Esophagus (tissue), 2 donors: ENCODE measurements around the gene HYPK. TPM values are rescaled to one million over a fixed set of nuclear protein-coding genes. Genes with fewer than 3 reads are reported as not detected.

Experiments
- H3K27ac ChIP-seq, 2 donors: one replicate each; pipeline ENCODE4 v1.5.1; 2013; ENCODE audit warnings: low read depth in 2 of 2, mild to moderate bottlenecking in 2 of 2, inconsistent platforms in 1 of 2, low read length in 1 of 2, moderate library complexity in 1 of 2
- H3K27me3 ChIP-seq, 2 donors: one replicate each; pipeline ENCODE4 v1.6.1; 2013; ENCODE audit warnings: low read length in 2 of 2, control low read depth in 1 of 2, mild to moderate bottlenecking in 1 of 2; ENCODE audit not compliant: insufficient read depth in 2 of 2, control insufficient read depth in 1 of 2
- H3K36me3 ChIP-seq, 2 donors: one replicate each; pipeline ENCODE4 v1.6.1; 2013; ENCODE audit warnings: low read length in 1 of 2; ENCODE audit not compliant: control insufficient read depth in 2 of 2, insufficient read depth in 2 of 2
- H3K4me1 ChIP-seq, 2 donors: one replicate each; pipeline ENCODE4 v1.6.1; 2013; ENCODE audit warnings: low read length in 1 of 2; ENCODE audit not compliant: control insufficient read depth in 2 of 2, insufficient read depth in 2 of 2
- H3K4me3 ChIP-seq, 2 donors: one replicate each; pipeline ENCODE4 v1.5.1; 2013; ENCODE audit warnings: low read length in 2 of 2, mild to moderate bottlenecking in 2 of 2, low read depth in 1 of 2, moderate library complexity in 1 of 2
- H3K9me3 ChIP-seq, 2 donors: one replicate each; pipeline ENCODE4 v1.6.1; 2013; ENCODE audit warnings: mild to moderate bottlenecking in 2 of 2, low read depth in 1 of 2, low read length in 1 of 2, moderate library complexity in 1 of 2; ENCODE audit not compliant: control insufficient read depth in 2 of 2, insufficient read depth in 1 of 2
- WGBS, 2 donors: extraction: QIAGEN DNeasy Blood & Tissue Kit; methylation state at CpG; one replicate each; pipeline ENCODE4 v1.1.7; 2013; 5-methylcytosine and 5-hydroxymethylcytosine counted together
- polyA plus RNA-seq, 2 donors: library from polyadenylated mRNA; stranded (reverse); fragments of 200-250 nt; gene quantifications; one replicate each; pipeline ENCODE4 v1.2.3, GENCODE V29; 2013
- donor health status: healthy with polysubstance abuse.
- donor health status: Bipolar disorder and iron deficiency.

Gene HYPK
- 10 to 100 TPM in 1 of 2 donors, 1 to 10 TPM in 1; 5.3 to 25.4 TPM for polyA plus RNA-seq

GRCh38 chr15:43800286-43801141 is at the start of gene HYPK:
Gene HYPK, plus strand, starts transcription at chr15:43800599. Its CDS starts 24 bp downstream, at chr15:43800623.
- H3K36me3 ChIP-seq = peaks cover 6 to 7% of the 10 kb centered on the region in 2 donors

GRCh38 chr15:43751885-43752284 is 48.5 kb upstream of the HYPK start:
- H3K36me3 ChIP-seq = no peaks in the 10 kb centered on the region
- H3K27me3 ChIP-seq = no peaks in the 10 kb centered on the region
- H3K9me3 ChIP-seq = no peaks in the 10 kb centered on the region
- H3K4me3 ChIP-seq = no peak overlapping the region
- H3K4me1 ChIP-seq = peaks cover 0 to 3% of the 10 kb centered on the region in 2 donors
- 69 to 77% methylated on average over 6 of the region's 6 CpGs for WGBS, 2 donors
- no peak overlapping the region for H3K27ac ChIP-seq

More at GRCh38 chr15:43800286-43801141, at the start of gene HYPK:
- H3K4me3 ChIP-seq = peak within 1 kb of the TSS; percentile 74 to 94
- peaks cover 0 to 8% of the 10 kb centered on the region in 2 donors for H3K4me1 ChIP-seq
- no peaks in the 10 kb centered on the region for H3K27me3 ChIP-seq
- no peaks in the 10 kb centered on the region for H3K9me3 ChIP-seq
- 7 to 8% methylated on average over 44 of the region's 44 CpGs for WGBS, 2 donors
- H3K27ac ChIP-seq = peak within 1 kb of the TSS; percentile 75 to 95

GRCh38 chr15:43762824-43763223 is 37.6 kb upstream of the HYPK start:
- H3K4me3 ChIP-seq = no peak overlapping the region
- no peak overlapping the region for H3K27ac ChIP-seq
- H3K4me1 ChIP-seq = no peaks in the 10 kb centered on the region
- no peaks in the 10 kb centered on the region for H3K27me3 ChIP-seq
- H3K9me3 ChIP-seq = no peaks in the 10 kb centered on the region
- peaks cover 5 to 15% of the 10 kb centered on the region in 2 donors for H3K36me3 ChIP-seq
- WGBS, 2 donors = 72 to 78% methylated on average over 6 of the region's 6 CpGs

GRCh38 chr15:43763819-43764446 is 36.5 kb upstream of the HYPK start:
- Histone ChIP-seq H3K9me3 (no peaks in the 10 kb centered on the region), H3K36me3 (peaks cover 5 to 16% of the 10 kb centered on the region in 2 donors), H3K27ac (no peak overlapping the region), H3K4me3 (no peak overlapping the region), H3K4me1 (no peaks in the 10 kb centered on the region), H3K27me3 (no peaks in the 10 kb centered on the region)
- 67 to 70% methylated on average over 2 of the region's 2 CpGs for WGBS, 2 donors

- Histone ChIP-seq H3K36me3 (peaks cover 0 to 9% of the 10 kb centered on the region in 2 donors), H3K27ac (no peak overlapping the region)
Observed at GRCh38 chr15:43769584-43770228, 30.7 kb upstream of the HYPK start.

GRCh38 chr15:43771816-43772215 is 28.6 kb upstream of the HYPK start:
- no peak overlapping the region for H3K4me3 ChIP-seq
- no peaks in the 10 kb centered on the region for H3K27me3 ChIP-seq
- peaks cover 0 to 9% of the 10 kb centered on the region in 2 donors for H3K4me1 ChIP-seq
- peak overlapping the region; percentile 58 to 75 for H3K27ac ChIP-seq
- 34 to 41% methylated on average over 2 of the region's 2 CpGs for WGBS, 2 donors
- no peaks in the 10 kb centered on the region for H3K9me3 ChIP-seq
- peaks cover 0 to 7% of the 10 kb centered on the region in 2 donors for H3K36me3 ChIP-seq

More at GRCh38 chr15:43769584-43770228, 30.7 kb upstream of the HYPK start:
- Histone ChIP-seq H3K9me3 (no peaks in the 10 kb centered on the region), H3K4me1 (no peaks in the 10 kb centered on the region), H3K27me3 (no peaks in the 10 kb centered on the region), H3K4me3 (no peak overlapping the region)
- 62 to 63% methylated on average over 5 of the region's 5 CpGs for WGBS, 2 donors

- no peaks in the 10 kb centered on the region for H3K9me3 ChIP-seq
- peaks cover 0 to 11% of the 10 kb centered on the region in 2 donors for H3K4me1 ChIP-seq
- H3K27ac ChIP-seq = peak overlapping the region in 1 of 2 donors; percentile 45
- no peaks in the 10 kb centered on the region for H3K27me3 ChIP-seq
- no peak overlapping the region for H3K4me3 ChIP-seq
- H3K36me3 ChIP-seq = peaks cover 0 to 4% of the 10 kb centered on the region in 2 donors
Observed at GRCh38 chr15:43772624-43773023, 27.8 kb upstream of the HYPK start.

GRCh38 chr15:43774062-43774461 is 26.3 kb upstream of the HYPK start:
- no peak overlapping the region for H3K4me3 ChIP-seq
- no peaks in the 10 kb centered on the region for H3K9me3 ChIP-seq
- no peak overlapping the region for H3K27ac ChIP-seq
- no peaks in the 10 kb centered on the region for H3K36me3 ChIP-seq
- peaks cover 0 to 11% of the 10 kb centered on the region in 2 donors for H3K4me1 ChIP-seq
- H3K27me3 ChIP-seq = no peaks in the 10 kb centered on the region
- 75 to 78% methylated on average over 4 of the region's 4 CpGs for WGBS, 2 donors

- 76 to 94% methylated on average over 1 of the region's 1 CpG for WGBS, 2 donors
- peaks cover 0 to 11% of the 10 kb centered on the region in 2 donors for H3K4me1 ChIP-seq
- H3K9me3 ChIP-seq = no peaks in the 10 kb centered on the region
- H3K36me3 ChIP-seq = no peaks in the 10 kb centered on the region
- H3K27ac ChIP-seq = peak overlapping the region; percentile 93 to 95
- peak overlapping the region; percentile 69 to 75 for H3K4me3 ChIP-seq
- H3K27me3 ChIP-seq = no peaks in the 10 kb centered on the region
Observed at GRCh38 chr15:43775411-43775965, 24.9 kb upstream of the HYPK start.
